ENCODE results near the gene IL25. TPM values are rescaled to one million over a fixed set of nuclear protein-coding genes. Genes with fewer than 3 reads are reported as not detected.

The IL25 gene
- total and polyA plus RNA-seq, 5 donors from 2014 or later = not detected

- Mint-ChIP-seq H3K4me1 (no peaks in the 10 kb centered on the region), H3K9me3 (peaks cover 0 to 2% (median 0%) of the 10 kb centered on the region in 7 donors), H3K4me3 (no peak overlapping the region), H3K27me3 (peaks cover 8% of the 10 kb centered on the region), H3K36me3 (no peaks in the 10 kb centered on the region), H3K27ac (peak overlapping the region in 1 of 3 donors; percentile 34)
- H3K9me3 ChIP-seq (ENCODE audit: control insufficient read depth in 2 of 2, low read length in 2 of 2) = no peaks in the 10 kb centered on the region
- ATAC-seq (ENCODE audit: low read depth in 2 of 2) (no peak), DNase-seq (no peak)
- H3K27me3 ChIP-seq (ENCODE audit: control insufficient read depth, insufficient read depth, low read length) = no peaks in the 10 kb centered on the region
- no peak overlapping the region for H3K4me3 ChIP-seq (ENCODE audit: low read depth, low read length)
- H3K4me1 ChIP-seq (ENCODE audit: control insufficient read depth, insufficient read depth, low read length, poor library complexity, severe bottlenecking) = no peaks in the 10 kb centered on the region
- H3K27ac ChIP-seq (ENCODE audit: insufficient read depth, low read length, poor library complexity, severe bottlenecking) = no peak overlapping the region
- no peaks in the 10 kb centered on the region for H3K36me3 ChIP-seq (ENCODE audit: control insufficient read depth, insufficient read depth, low read length)
These were observed 34.2 kb downstream of the IL25 start for GRCh38 chr14:23406725-23407355.

- Mint-ChIP-seq H3K27ac (no peak within 1 kb of the TSS), H3K4me1 (no peaks in the 10 kb centered on the region), H3K9me3 (peaks cover 0 to 2% (median 0%) of the 10 kb centered on the region in 7 donors), H3K4me3 (no peak within 1 kb of the TSS), H3K27me3 (peaks cover 8% of the 10 kb centered on the region), H3K36me3 (no peaks in the 10 kb centered on the region)
- no peaks in the 10 kb centered on the region for H3K4me1 ChIP-seq (ENCODE audit: control insufficient read depth, insufficient read depth, low read length, poor library complexity, severe bottlenecking)
- no peak within 1 kb of the TSS for H3K4me3 ChIP-seq (ENCODE audit: low read depth, low read length)
- no peaks in the 10 kb centered on the region for H3K9me3 ChIP-seq (ENCODE audit: control insufficient read depth in 2 of 2, low read length in 2 of 2)
- no peaks in the 10 kb centered on the region for H3K27me3 ChIP-seq (ENCODE audit: control insufficient read depth, insufficient read depth, low read length)
- H3K36me3 ChIP-seq (ENCODE audit: control insufficient read depth, insufficient read depth, low read length) = no peaks in the 10 kb centered on the region
- H3K27ac ChIP-seq (ENCODE audit: insufficient read depth, low read length, poor library complexity, severe bottlenecking) = no peak within 1 kb of the TSS
- DNase-seq = no peak
- ATAC-seq (ENCODE audit: low read depth in 2 of 2) = no peak
These were observed 35.1 kb downstream of the IL25 start, which contains the start of gene MYH6 for GRCh38 chr14:23407516-23408306. TSS of gene MYH6 (minus strand) at chr14:23408273. CDS start at chr14:23407223, 1,050 bp downstream.

DNA sequence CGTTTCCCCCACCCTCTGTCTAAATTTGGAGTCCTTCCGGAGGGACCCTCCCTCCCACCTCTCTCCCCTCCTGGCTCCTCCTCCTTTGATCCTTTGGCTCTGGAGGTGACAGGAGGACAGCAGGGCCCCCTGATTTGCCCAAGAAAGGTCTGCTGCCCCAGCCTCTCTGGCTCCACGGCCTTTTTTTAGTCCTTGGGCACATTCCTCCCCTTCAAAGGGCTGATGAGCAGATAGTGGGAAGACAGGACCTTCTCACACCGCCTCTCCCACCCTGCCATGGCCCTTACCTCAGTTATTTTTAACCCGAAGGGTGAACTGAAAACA is 35.7 kb downstream of the IL25 start:
- Histone ChIP-seq H3K27me3 (ENCODE audit: control insufficient read depth, insufficient read depth, low read length) (no peaks in the 10 kb centered on the region), H3K36me3 (ENCODE audit: control insufficient read depth, insufficient read depth, low read length) (no peaks in the 10 kb centered on the region), H3K4me1 (ENCODE audit: control insufficient read depth, insufficient read depth, low read length, poor library complexity, severe bottlenecking) (no peaks in the 10 kb centered on the region), H3K27ac (ENCODE audit: insufficient read depth, low read length, poor library complexity, severe bottlenecking) (no peak overlapping the region), H3K9me3 (ENCODE audit: control insufficient read depth in 2 of 2, low read length in 2 of 2) (no peaks in the 10 kb centered on the region), H3K4me3 (ENCODE audit: low read depth, low read length) (no peak overlapping the region)
- ATAC-seq (ENCODE audit: low read depth in 2 of 2) (no peak), DNase-seq (no peak)
- Mint-ChIP-seq H3K27me3 (peaks cover 7% of the 10 kb centered on the region), H3K9me3 (peaks cover 0 to 2% (median 0%) of the 10 kb centered on the region in 7 donors), H3K4me3 (no peak overlapping the region), H3K4me1 (no peaks in the 10 kb centered on the region), H3K36me3 (no peaks in the 10 kb centered on the region), H3K27ac (no peak overlapping the region)

GRCh38 chr14:23409475-23409874 is 36.9 kb downstream of the IL25 start:
- ATAC-seq (ENCODE audit: low read depth in 2 of 2) = no peak
- no peak overlapping the region for H3K27ac Mint-ChIP-seq
- Histone ChIP-seq H3K27ac (ENCODE audit: insufficient read depth, low read length, poor library complexity, severe bottlenecking) (no peak overlapping the region), H3K27me3 (ENCODE audit: control insufficient read depth, insufficient read depth, low read length) (no peaks in the 10 kb centered on the region), H3K9me3 (ENCODE audit: control insufficient read depth in 2 of 2, low read length in 2 of 2) (no peaks in the 10 kb centered on the region), H3K36me3 (ENCODE audit: control insufficient read depth, insufficient read depth, low read length) (no peaks in the 10 kb centered on the region), H3K4me3 (ENCODE audit: low read depth, low read length) (no peak overlapping the region), H3K4me1 (ENCODE audit: control insufficient read depth, insufficient read depth, low read length, poor library complexity, severe bottlenecking) (no peaks in the 10 kb centered on the region)
- peaks cover 0 to 2% (median 0%) of the 10 kb centered on the region in 7 donors for H3K9me3 Mint-ChIP-seq
- H3K27me3 Mint-ChIP-seq = no peaks in the 10 kb centered on the region
- no peak overlapping the region for H3K4me3 Mint-ChIP-seq
- no peaks in the 10 kb centered on the region for H3K36me3 Mint-ChIP-seq
- no peak for DNase-seq
- H3K4me1 Mint-ChIP-seq = no peaks in the 10 kb centered on the region

- Histone ChIP-seq H3K9me3 (ENCODE audit: control insufficient read depth in 2 of 2, low read length in 2 of 2) (no peaks in the 10 kb centered on the region), H3K36me3 (ENCODE audit: control insufficient read depth, insufficient read depth, low read length) (no peaks in the 10 kb centered on the region), H3K27ac (ENCODE audit: insufficient read depth, low read length, poor library complexity, severe bottlenecking) (no peak overlapping the region), H3K27me3 (ENCODE audit: control insufficient read depth, insufficient read depth, low read length) (no peaks in the 10 kb centered on the region), H3K4me1 (ENCODE audit: control insufficient read depth, insufficient read depth, low read length, poor library complexity, severe bottlenecking) (no peaks in the 10 kb centered on the region), H3K4me3 (ENCODE audit: low read depth, low read length) (no peak overlapping the region)
- Mint-ChIP-seq H3K27me3 (no peaks in the 10 kb centered on the region), H3K9me3 (peaks cover 0 to 2% (median 0%) of the 10 kb centered on the region in 7 donors), H3K4me3 (no peak overlapping the region), H3K36me3 (no peaks in the 10 kb centered on the region), H3K4me1 (no peaks in the 10 kb centered on the region), H3K27ac (no peak overlapping the region)
- DNase-seq = no peak
- no peak for ATAC-seq (ENCODE audit: low read depth in 2 of 2)
These were observed 37.5 kb downstream of the IL25 start for GRCh38 chr14:23409966-23410635.

DNA sequence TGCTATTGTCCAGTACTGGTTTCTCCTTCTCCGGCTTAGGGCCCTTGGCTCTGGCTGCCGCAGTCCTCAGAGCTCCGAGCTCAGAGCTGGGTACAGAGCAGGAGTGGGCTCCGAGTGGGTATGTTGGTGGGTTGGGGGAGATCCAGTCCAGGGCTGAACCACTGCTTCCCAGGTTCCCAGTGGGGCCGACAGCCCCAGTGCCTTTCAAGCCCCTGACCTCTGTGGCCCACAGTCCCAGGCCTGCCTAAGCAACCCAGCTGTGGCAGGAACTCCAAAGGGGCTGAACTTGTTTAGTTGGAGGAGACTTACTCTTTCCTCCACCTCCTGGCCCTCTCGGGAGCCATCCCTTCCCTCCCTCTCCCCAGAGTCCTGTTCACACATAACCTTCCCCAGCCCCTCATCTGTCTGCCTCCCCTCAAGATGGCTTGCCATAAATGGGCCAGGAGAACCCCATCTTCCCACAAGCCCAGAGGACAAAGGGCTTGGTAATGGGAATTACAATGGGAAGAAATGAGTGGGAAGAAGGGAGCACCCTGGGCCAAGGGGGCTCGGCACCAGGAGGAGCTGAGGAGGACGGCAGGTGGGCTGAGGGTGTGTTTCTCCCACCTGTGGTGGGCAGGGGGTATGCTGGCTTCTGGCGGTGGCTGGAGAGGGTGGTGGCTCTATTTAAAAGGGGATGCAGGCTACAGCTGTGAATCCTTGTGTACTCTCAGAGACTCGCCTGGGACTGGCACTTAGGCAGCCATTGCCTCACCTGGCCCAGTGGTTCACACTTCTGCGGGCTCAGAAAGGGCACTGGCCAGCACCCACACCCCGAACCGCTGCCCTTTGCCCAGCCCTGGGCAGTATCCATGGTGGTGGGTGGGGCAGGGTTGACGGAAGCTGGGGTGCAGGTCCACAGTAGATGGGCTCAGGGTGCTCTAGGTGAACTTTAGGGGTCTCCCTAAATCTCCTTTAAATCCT is 39.2 kb downstream of the IL25 start:
- Histone ChIP-seq H3K27me3 (ENCODE audit: control insufficient read depth, insufficient read depth, low read length) (no peaks in the 10 kb centered on the region), H3K4me1 (ENCODE audit: control insufficient read depth, insufficient read depth, low read length, poor library complexity, severe bottlenecking) (no peaks in the 10 kb centered on the region), H3K36me3 (ENCODE audit: control insufficient read depth, insufficient read depth, low read length) (no peaks in the 10 kb centered on the region), H3K4me3 (ENCODE audit: low read depth, low read length) (no peak overlapping the region), H3K9me3 (ENCODE audit: control insufficient read depth in 2 of 2, low read length in 2 of 2) (no peaks in the 10 kb centered on the region), H3K27ac (ENCODE audit: insufficient read depth, low read length, poor library complexity, severe bottlenecking) (no peak overlapping the region)
- no peak for ATAC-seq (ENCODE audit: low read depth in 2 of 2)
- H3K9me3 Mint-ChIP-seq = peaks cover 0 to 2% (median 0%) of the 10 kb centered on the region in 7 donors
- H3K27ac Mint-ChIP-seq = no peak overlapping the region
- no peaks in the 10 kb centered on the region for H3K27me3 Mint-ChIP-seq
- no peak for DNase-seq
- no peaks in the 10 kb centered on the region for H3K36me3 Mint-ChIP-seq
- H3K4me1 Mint-ChIP-seq = no peaks in the 10 kb centered on the region
- no peak overlapping the region for H3K4me3 Mint-ChIP-seq

DNA sequence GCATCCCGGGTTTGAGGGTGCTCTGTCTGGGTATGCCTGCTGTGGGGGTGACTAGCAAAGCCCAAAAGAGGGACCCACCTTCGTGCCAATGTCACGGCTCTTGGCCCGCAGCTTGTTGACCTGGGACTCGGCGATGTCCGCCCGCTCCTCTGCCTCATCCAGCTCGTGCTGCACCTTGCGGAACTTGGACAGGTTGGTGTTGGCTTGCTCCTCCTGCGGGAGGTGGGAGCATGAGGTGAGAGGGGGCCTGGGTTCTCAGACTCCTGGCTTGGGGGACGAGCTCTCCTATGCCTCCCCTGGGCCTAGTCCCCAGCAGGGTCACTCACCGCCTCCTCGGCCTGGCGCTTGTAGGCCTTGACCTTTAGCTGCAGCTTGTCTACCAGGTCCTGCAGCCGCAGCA is 41.1 kb downstream of the IL25 start:
- no peaks in the 10 kb centered on the region for H3K4me1 ChIP-seq (ENCODE audit: control insufficient read depth, insufficient read depth, low read length, poor library complexity, severe bottlenecking)
- Mint-ChIP-seq H3K9me3 (no peaks in the 10 kb centered on the region), H3K4me1 (no peaks in the 10 kb centered on the region), H3K27me3 (no peaks in the 10 kb centered on the region), H3K4me3 (no peak overlapping the region), H3K27ac (no peak overlapping the region), H3K36me3 (no peaks in the 10 kb centered on the region)
- no peak overlapping the region for H3K4me3 ChIP-seq (ENCODE audit: low read depth, low read length)
- H3K36me3 ChIP-seq (ENCODE audit: control insufficient read depth, insufficient read depth, low read length) = no peaks in the 10 kb centered on the region
- no peaks in the 10 kb centered on the region for H3K27me3 ChIP-seq (ENCODE audit: control insufficient read depth, insufficient read depth, low read length)
- no peaks in the 10 kb centered on the region for H3K9me3 ChIP-seq (ENCODE audit: control insufficient read depth in 2 of 2, low read length in 2 of 2)
- ATAC-seq (ENCODE audit: low read depth in 2 of 2) (no peak), DNase-seq (no peak)
- no peak overlapping the region for H3K27ac ChIP-seq (ENCODE audit: insufficient read depth, low read length, poor library complexity, severe bottlenecking)

Data from CD4-positive, CD25-positive, alpha-beta regulatory T cell (primary cell).